NAMALWA (cell line): ENCODE data around the gene ACKR4.
A peak's percentile ranks its signal among the peaks of the same experiment; 100 is the strongest.
"Not testable (repeated sequence)": the region's sequence is repeated elsewhere in the genome, so short reads cannot be mapped to it uniquely, and the experiment has no call there.

Experiments used
- DNase-seq: peaks from one replicate; pipeline ENCODE4 v3.0.0-alpha.2; 2015; ENCODE audit warnings: low spot score

ACKR4 gene

DNA sequence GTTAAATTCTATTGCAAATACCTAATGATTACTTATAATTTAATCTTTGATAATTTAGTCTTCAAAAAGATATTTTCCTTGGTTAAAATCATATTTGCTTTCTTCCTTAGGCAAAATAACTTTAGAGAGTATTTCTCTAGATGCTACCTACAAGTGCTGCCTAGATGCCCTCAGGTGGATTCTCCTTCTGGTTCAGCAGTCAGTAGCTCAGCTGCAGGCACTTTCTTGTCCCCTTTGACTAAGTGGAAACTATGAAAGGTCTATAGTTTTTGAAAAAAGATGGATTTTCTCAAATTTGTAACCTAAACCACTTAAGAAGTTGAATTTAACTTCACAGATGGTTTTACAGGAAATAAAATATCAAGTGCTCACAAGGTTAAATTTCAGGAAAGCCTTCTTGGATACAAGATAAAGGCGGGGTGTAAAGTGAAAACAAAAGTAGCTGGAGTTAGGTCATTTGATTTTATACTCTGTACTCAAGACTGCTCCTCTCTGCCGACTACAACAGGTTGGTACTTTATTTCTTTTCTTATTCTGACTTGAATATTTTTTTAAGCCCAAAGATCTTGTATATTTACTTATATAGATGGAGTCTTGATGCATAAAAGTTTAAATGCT, at the start of gene ACKR4:
Gene ACKR4 (plus strand): TSS at position 455 of the 618 bp plus-strand sequence. CDS start 3,128 bp downstream, outside the sequence.
- peak; percentile 55 for DNase-seq

DNA sequence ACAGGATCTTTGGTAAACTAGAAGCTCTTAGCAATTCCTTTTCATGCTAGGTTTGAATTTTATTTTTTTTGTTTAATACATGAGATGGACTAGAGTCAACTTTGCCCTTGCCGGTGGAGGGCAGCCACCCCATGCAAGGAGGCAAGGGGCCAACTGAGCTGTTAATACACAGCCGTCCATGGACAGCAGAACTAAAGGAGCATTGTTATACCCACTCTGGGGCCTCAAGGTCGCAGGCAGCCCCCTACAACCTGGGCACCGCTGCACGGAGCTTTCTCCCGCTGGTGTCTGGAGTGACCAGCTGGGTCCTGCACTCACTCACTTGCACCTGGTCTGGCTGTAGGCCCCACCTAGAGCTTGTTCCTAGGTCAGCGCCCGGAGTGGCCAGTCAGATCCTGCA, 47.9 kb upstream of the ACKR4 start:
- DNase-seq = no peak

DNA sequence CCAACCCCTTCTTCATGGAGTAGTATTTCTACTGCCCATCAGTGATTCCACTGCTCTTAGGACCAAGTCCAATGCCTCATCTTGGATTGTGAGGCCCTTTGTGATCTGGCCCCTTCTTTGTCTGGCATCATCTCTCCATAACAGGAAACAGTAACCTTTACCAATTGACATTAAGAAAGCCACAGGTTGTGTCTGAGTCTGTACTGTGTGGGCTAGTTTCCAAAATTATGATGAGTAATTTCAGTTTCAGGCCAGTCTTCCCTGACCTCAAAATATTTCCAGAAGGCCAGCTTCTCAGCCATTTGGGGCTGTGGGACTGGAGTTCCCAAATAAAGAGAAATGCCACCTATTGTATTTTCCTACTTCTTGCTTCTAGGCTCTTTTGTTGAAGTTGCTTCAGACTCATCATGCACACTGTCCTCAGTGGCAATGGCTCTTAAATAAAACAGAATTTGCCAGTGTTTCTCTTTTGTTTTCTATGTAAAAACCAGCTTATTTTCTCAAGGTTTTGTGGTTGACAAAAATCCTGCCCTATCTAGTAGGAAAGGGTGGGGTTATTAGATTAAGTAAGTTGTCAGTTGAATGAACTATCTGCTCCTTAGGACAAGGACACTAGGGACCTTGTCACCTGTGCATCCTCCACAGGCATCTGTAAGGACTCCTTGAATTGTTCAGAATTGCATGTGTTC, 47.0 kb upstream of the ACKR4 start:
- DNase-seq = no peak

- DNase-seq = no peak
These were observed 46.3 kb upstream of the ACKR4 start for GRCh38 chr3:132550579-132551305.

GRCh38 chr3:132553826-132554225, 43.2 kb upstream of the ACKR4 start:
- DNase-seq = no peak

DNA sequence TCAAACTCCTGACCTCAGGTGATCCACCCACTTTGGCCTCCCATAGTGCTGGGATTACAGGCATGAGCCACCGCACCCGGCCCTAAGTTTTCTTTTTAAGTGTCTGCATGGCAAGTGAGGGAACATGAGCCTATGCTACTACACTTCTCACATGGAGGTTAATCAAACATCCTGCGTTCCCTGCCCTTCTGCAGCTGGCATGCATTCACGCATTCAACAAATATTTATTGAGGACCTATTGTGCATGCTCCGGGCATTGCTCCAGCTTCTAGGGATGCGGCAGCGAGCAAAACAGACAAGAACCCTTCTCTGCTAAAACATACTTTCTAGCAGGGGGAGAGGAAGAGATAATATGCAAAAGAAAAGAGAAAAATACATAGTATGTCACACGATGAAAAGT, 42.6 kb upstream of the ACKR4 start:
- DNase-seq = no peak

GRCh38 chr3:132555306-132556035, 41.6 kb upstream of the ACKR4 start:
- no peak for DNase-seq

DNA sequence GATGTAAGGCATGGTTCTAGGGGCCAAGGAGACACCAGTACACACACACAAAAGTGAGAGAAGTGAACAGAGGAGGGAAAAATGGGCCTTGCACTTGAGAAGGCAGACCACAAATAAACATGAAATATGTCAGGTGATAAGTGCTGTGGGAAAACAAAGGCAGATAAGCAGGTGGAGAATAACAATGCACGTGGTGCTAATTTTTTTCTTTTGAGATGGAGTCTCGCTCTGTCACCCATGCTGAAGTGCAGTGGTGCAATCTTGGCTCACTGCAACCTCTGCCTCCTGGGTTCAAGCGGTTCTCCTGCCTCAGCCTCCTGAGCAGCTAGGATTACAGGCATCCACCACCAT, 41.1 kb upstream of the ACKR4 start:
- not testable (repeated sequence) for DNase-seq

DNA sequence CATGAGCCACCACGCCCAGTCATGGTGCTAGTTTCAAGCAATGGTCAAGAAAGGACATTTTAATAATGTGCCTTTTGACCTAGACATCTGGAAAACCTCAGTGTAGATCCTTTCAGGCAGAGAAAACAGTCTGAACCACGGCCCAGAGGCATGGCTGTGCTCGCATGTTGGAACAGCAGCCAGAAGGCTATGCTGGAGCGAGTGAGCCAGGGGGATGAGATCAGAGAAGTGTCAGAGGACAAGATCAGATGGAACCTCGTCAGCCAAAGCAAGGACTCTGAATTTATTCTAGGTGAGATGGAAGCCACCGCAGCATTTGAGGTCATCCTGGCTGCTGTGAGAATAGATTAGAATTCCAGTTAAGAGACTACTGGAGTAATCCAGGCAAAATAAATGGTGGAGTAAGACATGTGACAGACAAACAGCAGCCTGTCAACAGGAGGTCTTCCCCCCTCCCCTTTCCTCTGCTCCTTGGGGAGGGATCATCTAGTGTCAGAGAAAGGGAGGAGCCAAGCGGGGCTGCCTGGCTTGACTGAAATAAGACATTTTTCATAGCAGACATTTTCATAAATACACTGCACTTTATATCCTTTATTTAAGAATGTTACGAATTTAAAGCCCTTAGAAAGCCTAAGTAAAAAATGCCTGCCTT, 40.4 kb upstream of the ACKR4 start:
- DNase-seq = no peak

GRCh38 chr3:132561003-132561402, 36.1 kb upstream of the ACKR4 start:
- no peak for DNase-seq

- DNase-seq = no peak
These were observed 33.5 kb upstream of the ACKR4 start for GRCh38 chr3:132563420-132564069.

- DNase-seq = no peak
These were observed 33.0 kb upstream of the ACKR4 start for GRCh38 chr3:132564070-132564465.

- no peak for DNase-seq
These were observed 28.6 kb upstream of the ACKR4 start for GRCh38 chr3:132568422-132568821.

GRCh38 chr3:132569153-132569552, 27.9 kb upstream of the ACKR4 start:
- no peak for DNase-seq

GRCh38 chr3:132569580-132569979, 27.5 kb upstream of the ACKR4 start:
- DNase-seq = no peak

GRCh38 chr3:132570016-132570415, 27.1 kb upstream of the ACKR4 start:
- DNase-seq = no peak

DNA sequence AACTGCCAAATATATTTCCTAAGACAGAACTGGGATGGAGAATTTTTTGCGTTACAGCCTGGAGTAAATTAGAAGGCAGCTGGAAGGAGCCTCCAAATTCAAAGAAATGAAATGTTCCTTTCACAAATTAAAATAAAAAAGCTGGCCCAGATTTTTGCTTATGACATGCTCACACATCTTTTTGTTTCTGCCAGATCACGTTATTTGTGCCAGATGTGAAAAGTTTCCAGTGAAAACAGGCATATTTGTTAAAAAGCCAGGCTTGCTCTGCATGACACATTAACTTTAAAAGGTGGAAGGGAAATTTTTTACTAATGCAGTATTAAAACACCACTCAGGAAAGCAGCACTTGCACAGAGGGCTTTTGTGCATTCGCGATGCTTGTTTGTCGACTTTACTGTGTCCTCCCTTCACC, 23.3 kb upstream of the ACKR4 start:
- no peak for DNase-seq

GRCh38 chr3:132587401-132587800, 9.7 kb upstream of the ACKR4 start:
- DNase-seq = no peak

DNA sequence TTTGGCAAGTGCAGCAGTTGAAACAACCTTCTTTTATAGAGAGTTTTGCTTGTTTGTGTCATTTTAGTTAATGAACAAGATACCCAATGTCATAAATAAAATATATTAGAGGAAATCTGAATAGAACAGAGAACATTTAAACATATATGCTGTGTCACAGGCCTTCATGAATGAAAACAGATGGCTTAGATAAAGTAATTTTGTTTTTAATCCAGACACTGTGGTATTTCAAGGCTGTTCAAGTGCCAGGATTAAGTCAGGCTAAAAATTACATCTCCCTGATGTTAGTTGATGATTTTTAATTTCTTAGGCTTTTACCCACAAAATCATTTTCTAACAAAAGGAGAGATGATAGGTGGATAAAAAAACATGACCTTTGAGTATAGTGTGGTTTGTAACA, 4.9 kb upstream of the ACKR4 start:
- no peak for DNase-seq

- DNase-seq = no peak
These were observed 3.7 kb upstream of the ACKR4 start for GRCh38 chr3:132593241-132593946.

GRCh38 chr3:132593947-132594323, 3.1 kb upstream of the ACKR4 start:
- no peak for DNase-seq
